ENCODE results near the gene ENO1. TPM values are rescaled to one million over a fixed set of nuclear protein-coding genes. Genes with fewer than 3 reads are reported as not detected.

Gene ENO1
- total RNA-seq, 2 donors from 2014 or later = 145 to 157 TPM

DNA sequence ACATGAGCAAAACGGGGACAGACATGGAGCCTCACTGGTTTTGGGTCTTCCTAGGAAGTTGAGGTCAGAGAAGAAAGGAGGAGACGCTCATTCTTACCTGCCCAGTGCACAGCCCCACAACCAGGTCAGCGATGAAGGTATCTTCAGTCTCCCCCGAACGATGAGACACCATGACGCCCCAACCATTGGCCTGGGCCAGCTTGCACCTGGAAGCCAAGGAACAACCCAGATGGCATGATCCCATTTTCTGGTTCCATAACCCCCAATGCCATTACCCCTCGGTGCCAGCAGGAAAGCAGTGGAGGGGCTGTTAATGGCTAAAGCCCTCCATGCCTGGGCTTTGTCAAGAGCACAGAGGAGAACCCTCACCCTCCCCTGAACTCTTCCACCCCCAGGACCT, 15.3 kb downstream of the ENO1 start:
- H3K27me3 ChIP-seq = no peaks in the 10 kb centered on the region
- intact Hi-C loops (cut with DNase I) = no loop called here
- no peak for ATAC-seq
- H3K9me3 ChIP-seq = no peaks in the 10 kb centered on the region
- no peak for TF ChIP-seq POLR2A (IDR thresholded peaks at IDR 0.05)
- TF ChIP-seq, protein P1, sequence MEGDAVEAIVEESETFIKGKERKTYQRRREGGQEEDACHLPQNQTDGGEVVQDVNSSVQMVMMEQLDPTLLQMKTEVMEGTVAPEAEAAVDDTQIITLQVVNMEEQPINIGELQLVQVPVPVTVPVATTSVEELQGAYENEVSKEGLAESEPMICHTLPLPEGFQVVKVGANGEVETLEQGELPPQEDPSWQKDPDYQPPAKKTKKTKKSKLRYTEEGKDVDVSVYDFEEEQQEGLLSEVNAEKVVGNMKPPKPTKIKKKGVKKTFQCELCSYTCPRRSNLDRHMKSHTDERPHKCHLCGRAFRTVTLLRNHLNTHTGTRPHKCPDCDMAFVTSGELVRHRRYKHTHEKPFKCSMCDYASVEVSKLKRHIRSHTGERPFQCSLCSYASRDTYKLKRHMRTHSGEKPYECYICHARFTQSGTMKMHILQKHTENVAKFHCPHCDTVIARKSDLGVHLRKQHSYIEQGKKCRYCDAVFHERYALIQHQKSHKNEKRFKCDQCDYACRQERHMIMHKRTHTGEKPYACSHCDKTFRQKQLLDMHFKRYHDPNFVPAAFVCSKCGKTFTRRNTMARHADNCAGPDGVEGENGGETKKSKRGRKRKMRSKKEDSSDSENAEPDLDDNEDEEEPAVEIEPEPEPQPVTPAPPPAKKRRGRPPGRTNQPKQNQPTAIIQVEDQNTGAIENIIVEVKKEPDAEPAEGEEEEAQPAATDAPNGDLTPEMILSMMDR (IDR thresholded peaks at IDR 0.05) = no peak
- H3K4me1 ChIP-seq = peaks cover 12% of the 10 kb centered on the region
- no peak overlapping the region for H3K4me3 ChIP-seq
- peaks cover 43 to 71% of the 10 kb centered on the region in 2 donors for H3K36me3 ChIP-seq (replicated peaks in 1 of 2; ENCODE audit: insufficient read depth in 1 of 2, low read depth in 2 of 2)
- DNase-seq = no peak
- 78 to 92% methylated on average over 6 to 7 of the region's 7 CpGs for WGBS, 2 donors
- no peak overlapping the region for H3K27ac ChIP-seq

DNA sequence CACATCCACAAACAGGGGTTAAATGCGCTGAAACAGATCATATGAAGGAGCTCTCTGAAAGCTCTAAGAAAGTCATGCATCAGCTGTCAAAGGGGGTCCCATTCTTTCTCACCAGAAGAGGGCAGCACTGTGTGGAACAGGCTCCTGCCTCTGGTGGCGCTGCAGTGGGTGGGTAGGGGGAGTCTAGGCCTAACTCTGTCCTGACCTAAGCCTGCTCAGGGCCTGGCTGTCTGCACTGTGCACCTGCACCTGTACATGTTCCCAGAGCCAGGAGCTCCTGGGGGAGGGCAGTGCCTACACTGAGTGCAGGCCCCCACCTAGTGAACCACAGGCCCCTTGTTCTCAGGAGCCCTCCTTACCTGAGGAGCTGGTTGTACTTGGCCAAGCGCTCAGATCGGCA, 16.0 kb downstream of the ENO1 start:
- Histone ChIP-seq H3K4me1 (peaks cover 18% of the 10 kb centered on the region), H3K9me3 (no peaks in the 10 kb centered on the region), H3K27ac (no peak overlapping the region), H3K27me3 (no peaks in the 10 kb centered on the region), H3K4me3 (no peak overlapping the region), H3K36me3 (replicated peaks in 1 of 2; ENCODE audit: insufficient read depth in 1 of 2, low read depth in 2 of 2) (peaks cover 38 to 67% of the 10 kb centered on the region in 2 donors)
- DNase-seq (no peak), ATAC-seq (no peak)
- TF ChIP-seq, protein P1 (IDR thresholded peaks at IDR 0.05) = peak; percentile 6 to 40 (median 30)
- no peak for TF ChIP-seq POLR2A (IDR thresholded peaks at IDR 0.05)
- WGBS, 2 donors = 92 to 100% methylated on average over 2 to 4 of the region's 4 CpGs
- intact Hi-C loops (cut with DNase I) = no loop called here

DNA sequence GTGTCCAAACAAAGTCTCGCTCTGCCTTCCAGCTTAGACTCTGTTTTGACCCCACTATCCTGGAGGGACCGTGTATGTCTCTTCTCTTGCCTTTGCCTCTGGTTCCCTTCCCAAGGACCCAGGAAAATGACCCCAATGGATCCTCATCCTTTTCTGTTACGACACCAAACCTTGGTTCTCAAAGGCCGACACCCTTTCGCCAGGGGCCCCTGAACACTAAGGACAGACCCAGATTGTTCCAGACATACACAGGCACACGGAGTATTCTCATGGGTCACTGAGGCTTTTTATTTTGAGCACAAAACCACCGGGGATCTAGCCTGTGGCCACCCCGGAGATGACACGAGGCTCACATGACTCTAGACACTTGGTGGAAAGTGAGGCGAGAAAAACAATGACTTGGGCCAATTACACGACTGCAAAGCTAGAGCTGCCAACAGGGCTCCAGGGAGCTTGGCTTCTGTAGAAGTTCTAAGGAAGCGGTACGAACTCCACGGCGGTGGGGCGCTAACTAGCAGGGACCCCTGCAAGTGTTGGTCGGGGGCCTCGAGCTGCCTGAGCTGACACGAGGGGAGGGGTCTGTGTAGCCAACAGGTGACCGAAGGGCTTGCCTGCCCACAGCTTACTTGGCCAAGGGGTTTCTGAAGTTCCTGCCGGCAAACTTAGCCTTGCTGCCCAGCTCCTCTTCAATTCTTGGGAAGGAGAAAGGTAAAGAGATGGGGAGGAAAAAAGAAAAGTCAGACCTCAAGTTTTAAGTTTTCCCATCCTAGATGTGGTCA, 17.6 kb downstream of the ENO1 start:
- TF ChIP-seq POLR2A (IDR thresholded peaks at IDR 0.05) = no peak
- TF ChIP-seq, protein P1 (IDR thresholded peaks at IDR 0.05) = no peak
- intact Hi-C loops (cut with DNase I) = no loop called here
- no peak overlapping the region for H3K27ac ChIP-seq
- H3K4me1 ChIP-seq = peaks cover 26% of the 10 kb centered on the region
- no peak overlapping the region for H3K4me3 ChIP-seq
- H3K27me3 ChIP-seq = no peaks in the 10 kb centered on the region
- no peaks in the 10 kb centered on the region for H3K9me3 ChIP-seq
- H3K36me3 ChIP-seq (replicated peaks in 1 of 2; ENCODE audit: insufficient read depth in 1 of 2, low read depth in 2 of 2) = peaks cover 27 to 53% of the 10 kb centered on the region in 2 donors
- WGBS, 2 donors = 85 to 86% methylated on average over 21 of the region's 21 CpGs
- DNase-seq (no peak), ATAC-seq (no peak)

DNA sequence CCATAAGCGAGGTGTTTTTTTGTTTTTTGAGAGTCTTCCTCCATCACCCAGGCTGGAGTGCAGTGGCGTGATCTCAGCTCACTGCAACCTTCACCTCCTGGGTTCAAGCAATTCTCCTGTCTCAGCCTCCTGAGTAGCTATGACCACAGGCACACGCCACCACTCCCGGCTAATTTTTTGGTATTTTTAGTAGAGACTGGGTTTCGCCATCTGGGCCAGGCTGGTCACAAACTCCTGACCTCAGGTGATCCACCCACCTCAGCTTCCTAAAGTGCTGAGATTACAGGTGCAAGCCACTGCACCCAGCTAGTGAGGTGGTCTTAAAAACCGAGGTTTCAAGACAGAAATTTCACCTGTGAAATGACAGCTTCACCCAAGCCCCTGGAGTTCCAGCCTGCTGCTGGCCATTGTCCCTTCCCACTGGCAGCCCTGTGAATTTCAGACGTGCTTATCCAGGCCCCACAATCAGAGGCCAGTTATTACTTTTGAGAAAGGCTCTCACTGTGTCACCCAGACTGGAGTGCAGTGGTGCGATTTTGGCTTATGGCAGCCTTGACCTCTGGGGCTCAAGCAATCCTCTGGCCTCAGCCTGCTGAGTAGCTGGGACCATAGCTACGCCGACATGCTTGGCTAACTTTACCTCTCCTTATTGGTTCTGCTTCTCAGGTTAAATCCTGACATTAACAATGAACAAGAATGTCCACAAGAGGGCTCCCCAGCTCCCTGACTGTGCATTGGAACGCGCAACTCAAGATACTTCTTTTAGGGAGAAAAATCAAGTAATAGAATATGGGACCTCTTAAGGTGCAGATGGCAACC, 19.4 kb downstream of the ENO1 start:
- DNase-seq (peak; percentile 49 to 61 (median 56)), ATAC-seq (peak; percentile 74)
- Histone ChIP-seq H3K9me3 (no peaks in the 10 kb centered on the region), H3K36me3 (replicated peaks in 1 of 2; ENCODE audit: insufficient read depth in 1 of 2, low read depth in 2 of 2) (peaks cover 14 to 37% of the 10 kb centered on the region in 2 donors), H3K4me1 (peaks cover 26% of the 10 kb centered on the region), H3K4me3 (no peak overlapping the region), H3K27me3 (no peaks in the 10 kb centered on the region), H3K27ac (peak overlapping the region in 2 of 4 donors; percentile 30 to 48)
- intact Hi-C loops (cut with DNase I) = no loop called here
- WGBS, 2 donors = 63 to 67% methylated on average over 12 of the region's 12 CpGs
- TF ChIP-seq, protein P1 (IDR thresholded peaks at IDR 0.05) = peak; percentile 38 to 66 (median 62)
- TF ChIP-seq POLR2A (IDR thresholded peaks at IDR 0.05) = no peak
